GM12878 (cell line): ENCODE data around the gene IAPP. TPM values are rescaled to one million over a fixed set of nuclear protein-coding genes. Genes with fewer than 3 reads are reported as not detected.

ENCODE experiments used
- ATAC-seq: fragments of 200-7000 bp; cut with Tn5 transposase; 3 replicates; pipeline ENCODE4 v1.9.1; 2020; ENCODE audit warnings: mild to moderate bottlenecking, moderate library complexity
- BruUV-seq: library from RNA; stranded (reverse); fragments of 400-500 nt; replicated peaks from 2 replicates; lab custom pipeline; 2021; lab: Mats Ljungman, UMichigan
- CTCF ChIA-PET: fragments of 300-600 bp; sonication (Branson Sonifier 250); formaldehyde crosslinking; extraction: SDS; loops from one replicate; lab custom pipeline; 2021; ENCODE audit warnings: inconsistent platforms; lab: Yijun Ruan, JAX
- POLR2A ChIA-PET: fragments of 350-600 bp; formaldehyde crosslinking; extraction: SDS; loops from one replicate; lab custom pipeline; 2021; ENCODE audit warnings: inconsistent platforms; lab: Charles Lee
- RAD21 ChIA-PET: fragments of 300-600 bp; sonication (Branson Sonifier 250); formaldehyde crosslinking; loops from one replicate; lab custom pipeline; 2023; ENCODE audit warnings: antibody characterized with exemption; ENCODE audit not compliant: unreplicated experiment; lab: Charles Lee
- SMC1A ChIA-PET: fragments of 300-600 bp; sonication (Branson Sonifier 250); formaldehyde crosslinking; loops from one replicate; lab custom pipeline; 2023; ENCODE audit not compliant: unreplicated experiment, uncharacterized antibody; lab: Charles Lee
- DNase-seq: peaks from one replicate; pipeline ENCODE4 v3.0.0-alpha.2; 2011; ENCODE audit warnings: low read depth, low spot score
- FAIRE-seq: peaks from 3 replicates; lab custom pipeline; 2011; peaks lifted over from hg19 to GRCh38; lab: Jason Lieb, UNC
- H2AFZ ChIP-seq: 2 replicates; pipeline ENCODE4 v1.6.0; 2011; ENCODE audit warnings: low read depth, low read length, control low read depth; ENCODE audit not compliant: control insufficient read depth
- H3K27ac ChIP-seq: 2 replicates; pipeline ENCODE4 v1.5.1; 2011; ENCODE audit warnings: control low read depth; ENCODE audit not compliant: control insufficient read depth, insufficient read depth
- H3K27me3 ChIP-seq, 2 experiments: replicated peaks in 1 of 2; 2 replicates each; pipeline versions ENCODE4 v1.6.0 to v1.6.1; 2011; ENCODE audit warnings: low read length in 1 of 2; ENCODE audit not compliant: control insufficient read depth in 2 of 2, insufficient read depth in 2 of 2
- H3K36me3 ChIP-seq, 2 experiments: 2 replicates each; pipeline ENCODE4 v1.5.1; 2011; ENCODE audit warnings: low read length in 1 of 2; ENCODE audit not compliant: control insufficient read depth in 2 of 2, insufficient read depth in 2 of 2
- H3K4me1 ChIP-seq: 2 replicates; pipeline ENCODE4 v1.6.1; 2011; ENCODE audit warnings: mild to moderate bottlenecking, low read length, moderate library complexity, mixed read lengths; ENCODE audit not compliant: control insufficient read depth, insufficient read depth
- H3K4me2 ChIP-seq: 2 replicates; pipeline ENCODE4 v1.6.0; 2011; ENCODE audit warnings: control low read depth; ENCODE audit not compliant: control insufficient read depth, insufficient read depth
- H3K4me3 ChIP-seq: fragments of 200-600 bp; sonication (generic); 2 replicates; pipeline ENCODE4 v1.5.1; 2016
- H3K79me2 ChIP-seq: 2 replicates; pipeline ENCODE4 v1.6.0; 2011; ENCODE audit warnings: low read length; ENCODE audit not compliant: control insufficient read depth, insufficient read depth
- H3K9ac ChIP-seq: 2 replicates; pipeline ENCODE4 v1.8.0; 2011; ENCODE audit warnings: low read length, control low read depth, mixed read lengths; ENCODE audit not compliant: control insufficient read depth, insufficient read depth
- H3K9me3 ChIP-seq: replicated peaks from 3 replicates; pipeline ENCODE4 v1.5.1; 2011; ENCODE audit warnings: mild to moderate bottlenecking, low read length; ENCODE audit not compliant: control insufficient read depth, insufficient read depth
- H4K20me1 ChIP-seq: 2 replicates; pipeline ENCODE4 v1.6.0; 2011; ENCODE audit not compliant: control insufficient read depth, insufficient read depth
- CEBPZ ChIP-seq: fragments of 150-350 bp; IDR thresholded peaks from 2 replicates; pipeline ENCODE4 v1.6.1; 2016; ENCODE audit warnings: low read depth, low read length
- ETV6 ChIP-seq, 2 experiments: fragments of 450-650 bp in 1 of 2; IDR thresholded peaks in 1 of 2; conservative IDR thresholded peaks in 1 of 2; 2 replicates each; pipeline ENCODE4 v1.6.1; 2014; ENCODE audit warnings: antibody characterized with exemption in 1 of 2, borderline replicate concordance in 1 of 2, low read depth in 1 of 2, mild to moderate bottlenecking in 1 of 2, moderate library complexity in 1 of 2
- HDGF ChIP-seq: fragments of 450-650 bp; IDR thresholded peaks from 2 replicates; pipeline ENCODE4 v1.6.1; 2016; ENCODE audit warnings: antibody characterized with exemption
- IRF3 ChIP-seq: fragments of 450-650 bp; IDR thresholded peaks from 2 replicates; pipeline ENCODE4 v1.6.1; 2014; ENCODE audit warnings: mild to moderate bottlenecking
- MYC ChIP-seq: IDR thresholded peaks from 2 replicates; pipeline ENCODE4 v1.6.1; 2011; ENCODE audit warnings: mild to moderate bottlenecking, low read length, moderate library complexity, inconsistent platforms; ENCODE audit not compliant: insufficient read depth, insufficient replicate concordance, insufficient read length, severe bottlenecking
- SRF ChIP-seq, 2 experiments: IDR thresholded peaks; 2 replicates each; pipeline ENCODE4 v1.6.1; 2011; ENCODE audit warnings: low read depth in 2 of 2, low read length in 2 of 2, mild to moderate bottlenecking in 1 of 2, moderate library complexity in 1 of 2
- ZNF24 ChIP-seq: fragments of 450-650 bp; IDR thresholded peaks from 2 replicates; pipeline ENCODE4 v1.6.1; 2017; ENCODE audit warnings: antibody characterized with exemption, mild to moderate bottlenecking
- WGBS: methylation state at CpG from one replicate; pipeline ENCODE4 v1.1.6; 2016; ENCODE audit warnings: low lambda C conversion rate; ENCODE audit not compliant: insufficient replicate concordance, insufficient coverage; ENCODE audit errors: missing lambda C conversion rate; 5-methylcytosine and 5-hydroxymethylcytosine counted together
- in situ Hi-C: fragments of 300-500 bp; cut with MboI; formaldehyde crosslinking; loops from 9 replicates; pipeline ENCODE4 v1.14.3; 2018; ENCODE audit warnings: mixed read lengths
- intact Hi-C: fragments of 100-400 bp; cut with micrococcal nuclease; formaldehyde crosslinking; loops from one replicate; pipeline ENCODE4 v1.14.2; 2022; ENCODE audit not compliant: unreplicated experiment
- polyA plus RNA-seq, 11 experiments: library from polyadenylated mRNA; depleted of rRNA in 4 of 11; unstranded in 6 of 11; stranded (reverse) in 5 of 11; fragments of >200 nt; fragmentation: Nextera tagmentation in 4 of 11; fragmentation: Illumina TruSeq in 1 of 11; extraction: Ambion mirVana in 4 of 11; extraction: Trizol in 1 of 11; gene quantifications; 1 replicate in 1 of 11; 2 replicates in 10 of 11; pipeline versions ENCODE4 v1.2.1 to v1.2.3, GENCODE V29; 2011 to 2016; ENCODE audit warnings: inconsistent platforms in 2 of 11, missing spikeins in 2 of 11, low read depth in 1 of 11
- total RNA-seq, 4 experiments: library from RNA; depleted of rRNA in 3 of 4; stranded (reverse); fragments of >200 nt in 3 of 4; fragmentation: Illumina TruSeq in 1 of 4; extraction: Trizol in 1 of 4; gene quantifications; 2 replicates each; pipeline versions ENCODE4 v1.2.1 to v1.2.3, GENCODE V29; 2013 to 2021
- TF ChIP-seq, protein P1 (sequence below): fragments of 450-650 bp; IDR thresholded peaks from 2 replicates; pipeline ENCODE4 v1.6.1; 2017; ENCODE audit warnings: mild to moderate bottlenecking, moderate library complexity

The IAPP gene
- total and polyA plus RNA-seq, 10 of the 15 experiments (the other 5 are each of a cell fraction or from before 2014, with no cell fraction given): not detected

DNA sequence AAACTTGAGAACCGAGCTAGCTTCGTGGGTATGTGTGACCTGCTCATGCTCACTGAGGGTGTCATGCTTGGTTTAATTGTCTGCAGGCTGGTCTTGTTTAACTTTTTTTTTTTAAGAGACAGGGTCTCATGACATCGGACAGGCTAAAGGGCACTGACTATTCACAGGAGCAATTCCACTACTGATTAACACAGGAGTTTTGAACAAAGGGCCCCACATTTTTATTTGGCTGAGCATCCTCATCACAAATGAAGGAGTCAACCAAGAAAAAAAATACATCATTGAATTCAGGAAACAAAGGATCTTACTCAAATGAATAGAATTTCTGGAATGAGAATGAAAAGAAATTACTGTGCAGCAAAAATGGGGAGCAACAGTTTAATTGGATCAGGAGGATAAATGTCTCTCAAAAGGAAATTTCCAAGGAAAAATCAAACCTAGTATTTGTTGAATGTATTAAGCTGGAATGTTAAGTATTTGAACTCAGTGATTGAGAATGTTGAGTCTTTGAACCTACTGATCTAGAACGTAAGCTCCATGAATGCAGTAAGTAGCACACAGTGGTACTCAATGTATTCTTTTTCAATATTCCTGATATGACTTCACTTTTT is 43.9 kb downstream of the IAPP start:
- no peaks in the 10 kb centered on the region for H3K79me2 ChIP-seq
- H2AFZ ChIP-seq: no peak overlapping the region
- no peak overlapping the region for H3K4me2 ChIP-seq
- DNase-seq: no peak
- no peak overlapping the region for H3K4me3 ChIP-seq
- H3K36me3 ChIP-seq: no peaks in the 10 kb centered on the region
- H3K9ac ChIP-seq: no peak overlapping the region
- ChIA-PET CTCF (no interaction called here), RAD21 (no interaction called here), POLR2A (no interaction called here), SMC1A (interaction anchor here (0.7 kb wide), 1 partner anchor 1021 kb away, joined by 3 read pairs; no protein-coding TSS in a partner anchor)
- H3K4me1 ChIP-seq: no peaks in the 10 kb centered on the region
- FAIRE-seq: no peak
- H3K9me3 ChIP-seq: no peaks in the 10 kb centered on the region
- no TSS peak for BruUV-seq
- no peaks in the 10 kb centered on the region for H3K27me3 ChIP-seq
- in situ Hi-C loops (no loop called here), intact Hi-C loops (no loop called here)
- no peak overlapping the region for H3K27ac ChIP-seq
- 25% methylated on average over 4 of the region's 4 CpGs for WGBS
- no peaks in the 10 kb centered on the region for H4K20me1 ChIP-seq
- no peak for ATAC-seq
- TF ChIP-seq, protein P1, sequence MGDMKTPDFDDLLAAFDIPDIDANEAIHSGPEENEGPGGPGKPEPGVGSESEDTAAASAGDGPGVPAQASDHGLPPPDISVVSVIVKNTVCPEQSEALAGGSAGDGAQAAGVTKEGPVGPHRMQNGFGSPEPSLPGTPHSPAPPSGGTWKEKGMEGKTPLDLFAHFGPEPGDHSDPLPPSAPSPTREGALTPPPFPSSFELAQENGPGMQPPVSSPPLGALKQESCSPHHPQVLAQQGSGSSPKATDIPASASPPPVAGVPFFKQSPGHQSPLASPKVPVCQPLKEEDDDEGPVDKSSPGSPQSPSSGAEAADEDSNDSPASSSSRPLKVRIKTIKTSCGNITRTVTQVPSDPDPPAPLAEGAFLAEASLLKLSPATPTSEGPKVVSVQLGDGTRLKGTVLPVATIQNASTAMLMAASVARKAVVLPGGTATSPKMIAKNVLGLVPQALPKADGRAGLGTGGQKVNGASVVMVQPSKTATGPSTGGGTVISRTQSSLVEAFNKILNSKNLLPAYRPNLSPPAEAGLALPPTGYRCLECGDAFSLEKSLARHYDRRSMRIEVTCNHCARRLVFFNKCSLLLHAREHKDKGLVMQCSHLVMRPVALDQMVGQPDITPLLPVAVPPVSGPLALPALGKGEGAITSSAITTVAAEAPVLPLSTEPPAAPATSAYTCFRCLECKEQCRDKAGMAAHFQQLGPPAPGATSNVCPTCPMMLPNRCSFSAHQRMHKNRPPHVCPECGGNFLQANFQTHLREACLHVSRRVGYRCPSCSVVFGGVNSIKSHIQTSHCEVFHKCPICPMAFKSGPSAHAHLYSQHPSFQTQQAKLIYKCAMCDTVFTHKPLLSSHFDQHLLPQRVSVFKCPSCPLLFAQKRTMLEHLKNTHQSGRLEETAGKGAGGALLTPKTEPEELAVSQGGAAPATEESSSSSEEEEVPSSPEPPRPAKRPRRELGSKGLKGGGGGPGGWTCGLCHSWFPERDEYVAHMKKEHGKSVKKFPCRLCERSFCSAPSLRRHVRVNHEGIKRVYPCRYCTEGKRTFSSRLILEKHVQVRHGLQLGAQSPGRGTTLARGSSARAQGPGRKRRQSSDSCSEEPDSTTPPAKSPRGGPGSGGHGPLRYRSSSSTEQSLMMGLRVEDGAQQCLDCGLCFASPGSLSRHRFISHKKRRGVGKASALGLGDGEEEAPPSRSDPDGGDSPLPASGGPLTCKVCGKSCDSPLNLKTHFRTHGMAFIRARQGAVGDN: no peak
- TF ChIP-seq SRF (IDR thresholded peaks at IDR 0.05; ENCODE audit: low read depth in 2 of 2, low read length in 2 of 2) (no peak), CEBPZ (no peak), ETV6 (conservative IDR thresholded peaks at IDR 0.05 in 1 of 2, IDR thresholded peaks at IDR 0.05 in 1 of 2; ENCODE audit: borderline replicate concordance in 1 of 2, low read depth in 1 of 2) (no peak), IRF3 (no peak), HDGF (no peak), MYC (no peak), ZNF24 (no peak)
- TF ChIP-seq, all 136 proteins: peak for 0
